ENCODE results near the gene PLXDC1.

- no peak for TF ChIP-seq POLR2A (IDR thresholded peaks at IDR 0.05; ENCODE audit: low read depth, low read length)
- TF ChIP-seq POLR2AphosphoS5 (IDR thresholded peaks at IDR 0.05; ENCODE audit: low read depth, low read length) = no peak
- TF ChIP-seq TAF1 (IDR thresholded peaks at IDR 0.05; ENCODE audit: low read depth, low read length) = no peak
- no peak for TF ChIP-seq SPI1 (IDR thresholded peaks at IDR 0.05; ENCODE audit: low read depth, low read length)
- TF ChIP-seq PAX5 (IDR thresholded peaks at IDR 0.05; ENCODE audit: insufficient read depth, low read length, severe bottlenecking) = no peak
Observed at GRCh38 chr17:39045948-39046679, 105.3 kb downstream of the PLXDC1 start.

Measured in GM12891 (cell line).